ENCODE results near the gene GRM8. TPM values are rescaled to one million over a fixed set of nuclear protein-coding genes. Genes with fewer than 3 reads are reported as not detected.

GRM8 gene
- total RNA-seq, 1 experiment from 2014 or later, result 1.8 TPM

DNA sequence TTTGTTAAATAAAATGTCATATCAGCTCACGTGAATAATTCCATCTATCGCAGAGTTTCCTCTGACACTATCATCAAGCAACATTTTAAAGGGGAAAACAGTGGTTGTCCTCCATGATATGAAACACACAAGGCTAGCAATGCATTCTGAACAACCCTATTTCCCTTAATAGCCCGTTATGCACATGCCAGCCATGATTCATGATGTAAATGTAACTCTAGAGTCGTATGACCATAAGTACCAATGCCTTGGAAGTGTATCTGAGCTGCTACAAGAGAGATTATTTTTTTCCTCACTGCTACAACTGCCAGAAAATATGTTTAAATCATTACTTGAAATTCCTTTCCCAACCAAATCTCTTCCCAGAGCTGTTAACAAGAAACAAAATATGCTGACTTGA is 159.4 kb downstream of the GRM8 start:
- Histone ChIP-seq H3K14ac (ENCODE audit: insufficient read depth, low read length) (no peak overlapping the region), H3K56ac (ENCODE audit: insufficient read length, low read depth, low read length) (no peak overlapping the region), H3K9ac (ENCODE audit: extremely low read depth, insufficient read length, low read length) (no peak overlapping the region), H3K79me2 (ENCODE audit: insufficient read depth, low read length) (no peaks in the 10 kb centered on the region), H2BK15ac (ENCODE audit: low read depth, low read length) (no peak overlapping the region), H3K27ac (ENCODE audit: insufficient read length, low read depth, low read length) (no peak overlapping the region), H3K27me3 (ENCODE audit: insufficient read depth, low read length) (no peaks in the 10 kb centered on the region), H4K5ac (ENCODE audit: insufficient read length, low read depth, low read length) (no peak overlapping the region), H3K23ac (ENCODE audit: insufficient read length, low read depth, low read length) (no peak overlapping the region), H3K79me1 (ENCODE audit: insufficient read depth, low read depth, low read length, poor library complexity, severe bottlenecking) (no peaks in the 10 kb centered on the region), H3T11ph (ENCODE audit: low read length) (no peak overlapping the region), H3K9me3 (ENCODE audit: control insufficient read depth, low read depth, low read length) (no peaks in the 10 kb centered on the region), H3K4me2 (ENCODE audit: insufficient read depth, insufficient read length, low read length) (no peak overlapping the region), H2BK12ac (ENCODE audit: insufficient read length, low read depth, low read length) (no peak overlapping the region), H2AK5ac (ENCODE audit: insufficient read length, low read length) (no peak overlapping the region), H3K4me1 (ENCODE audit: insufficient read depth, low read length) (no peaks in the 10 kb centered on the region; the same call in 1 of the 2 replicates), H4K91ac (ENCODE audit: insufficient read length, low read depth, low read length) (no peak overlapping the region), H2AFZ (ENCODE audit: low read length) (no peak overlapping the region), H4K8ac (replicated peaks; ENCODE audit: insufficient read length, low read depth, low read length) (no peak overlapping the region), H4K20me1 (ENCODE audit: control insufficient read depth, insufficient read depth, insufficient read length) (no peaks in the 10 kb centered on the region), H2BK5ac (ENCODE audit: insufficient read length, low read length) (no peak overlapping the region), H2BK20ac (ENCODE audit: low read depth, low read length, poor library complexity, severe bottlenecking) (no peak overlapping the region), H2BK120ac (ENCODE audit: low read depth, low read length, poor library complexity, severe bottlenecking) (no peak overlapping the region), H3K23me2 (ENCODE audit: insufficient read length, low read depth, low read length, poor library complexity, severe bottlenecking) (no peaks in the 10 kb centered on the region), H3K18ac (ENCODE audit: insufficient read length, low read depth, low read length) (no peak overlapping the region), H3K4ac (ENCODE audit: low read depth, low read length) (no peak overlapping the region)
- H3K27me3 Mint-ChIP-seq (ENCODE audit: low read depth), result peaks cover 2% of the 10 kb centered on the region; the same call in 1 of the 2 replicates
- H3K27ac Mint-ChIP-seq, result no peak overlapping the region
- no peak for DNase-seq
- WGBS (ENCODE audit: extremely low coverage, insufficient read length, low lambda C conversion rate), result no CpG with 5 or more reads among the region's 4 CpGs
- peaks cover 3 to 7% of the 10 kb centered on the region in 2 experiments; a peak in 3 of 4 replicates for H3K4me1 Mint-ChIP-seq
- no peaks in the 10 kb centered on the region; a peak in 1 of 5 replicates for H3K9me3 Mint-ChIP-seq
- no peak overlapping the region for H3K4me3 Mint-ChIP-seq
- TF ChIP-seq, protein P1, sequence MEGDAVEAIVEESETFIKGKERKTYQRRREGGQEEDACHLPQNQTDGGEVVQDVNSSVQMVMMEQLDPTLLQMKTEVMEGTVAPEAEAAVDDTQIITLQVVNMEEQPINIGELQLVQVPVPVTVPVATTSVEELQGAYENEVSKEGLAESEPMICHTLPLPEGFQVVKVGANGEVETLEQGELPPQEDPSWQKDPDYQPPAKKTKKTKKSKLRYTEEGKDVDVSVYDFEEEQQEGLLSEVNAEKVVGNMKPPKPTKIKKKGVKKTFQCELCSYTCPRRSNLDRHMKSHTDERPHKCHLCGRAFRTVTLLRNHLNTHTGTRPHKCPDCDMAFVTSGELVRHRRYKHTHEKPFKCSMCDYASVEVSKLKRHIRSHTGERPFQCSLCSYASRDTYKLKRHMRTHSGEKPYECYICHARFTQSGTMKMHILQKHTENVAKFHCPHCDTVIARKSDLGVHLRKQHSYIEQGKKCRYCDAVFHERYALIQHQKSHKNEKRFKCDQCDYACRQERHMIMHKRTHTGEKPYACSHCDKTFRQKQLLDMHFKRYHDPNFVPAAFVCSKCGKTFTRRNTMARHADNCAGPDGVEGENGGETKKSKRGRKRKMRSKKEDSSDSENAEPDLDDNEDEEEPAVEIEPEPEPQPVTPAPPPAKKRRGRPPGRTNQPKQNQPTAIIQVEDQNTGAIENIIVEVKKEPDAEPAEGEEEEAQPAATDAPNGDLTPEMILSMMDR (conservative IDR thresholded peaks at IDR 0.05), result no peak
- H3K36me3 Mint-ChIP-seq (ENCODE audit: insufficient read depth in 1 of 3, low read depth in 3 of 3), result peaks cover 0 to 2% (median 0%) of the 10 kb centered on the region in 3 experiments; a peak in 1 of 7 replicates

Measured in H9 (cell line).